Mesenteric fat pad (tissue), 1 donor: ENCODE measurements around the gene CCDC77. TPM values are rescaled to one million over a fixed set of nuclear protein-coding genes. Genes with fewer than 3 reads are reported as not detected.

Experiments
- DNase-seq: peaks from one replicate; pipeline ENCODE4 v3.0.0-alpha.2; 2020; ENCODE audit warnings: low spot score
- total RNA-seq: library from RNA; stranded (reverse); fragmentation: NEBNext Ultra II Directional; extraction: Animal tissue kit (Norgen Biotek cat#: 25700); gene quantifications from one replicate; pipeline ENCODE4 v1.2.1, GENCODE V29; 2021
- donor health status: DM: yes; HTN: yes; CAD: no.

Gene CCDC77
- total RNA-seq, 1 donor from 2014 or later = 7.9 TPM

DNA sequence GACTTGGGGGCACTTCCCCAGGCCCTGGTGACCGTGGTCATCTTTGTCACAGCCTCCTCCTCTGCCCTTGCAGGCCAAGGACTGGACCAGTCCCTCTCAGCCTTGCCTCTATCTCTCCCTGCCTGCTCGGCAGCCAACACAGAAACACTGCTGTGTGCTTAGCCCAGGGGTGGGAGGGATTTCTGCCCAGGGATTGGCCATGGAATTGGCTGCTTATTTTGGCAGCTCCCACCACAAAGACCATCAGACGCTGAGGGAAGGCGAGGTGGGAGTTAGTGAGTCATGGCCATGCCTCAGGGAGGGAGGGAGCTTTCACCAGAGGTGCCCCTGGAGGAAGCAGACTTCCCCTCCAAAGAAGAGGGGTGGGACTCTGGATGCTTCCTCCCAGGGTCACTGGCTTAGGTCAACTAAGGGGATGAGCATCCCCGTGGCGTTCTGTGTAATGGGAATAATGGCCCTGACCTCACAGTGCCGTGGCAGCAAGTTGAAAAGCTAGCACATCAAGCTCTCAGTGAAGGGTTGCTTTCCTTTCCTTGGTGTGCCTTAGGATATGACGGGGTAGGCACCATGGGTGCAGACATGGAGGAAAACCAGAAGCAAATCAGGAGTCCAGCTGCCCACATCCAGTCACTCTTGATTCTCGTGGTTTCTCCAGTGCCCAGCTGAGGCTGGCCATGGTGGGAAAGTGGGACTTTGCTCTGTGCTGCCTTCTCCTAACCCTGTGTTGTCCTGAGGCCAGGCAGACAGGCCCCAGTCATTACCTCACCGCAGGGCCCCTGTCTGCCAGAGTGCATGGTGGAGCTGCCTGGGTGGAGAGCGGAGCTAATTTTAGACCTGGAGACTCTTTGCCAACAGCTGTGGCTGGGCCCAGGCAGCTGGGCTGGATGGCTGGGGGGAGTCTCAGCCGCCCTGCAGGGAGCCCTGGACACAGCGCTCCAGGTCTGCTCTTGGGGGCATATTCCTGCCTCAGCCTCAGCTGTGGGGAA lies 79.7 kb downstream of the CCDC77 start:
- peak; percentile 67 for DNase-seq

DNA sequence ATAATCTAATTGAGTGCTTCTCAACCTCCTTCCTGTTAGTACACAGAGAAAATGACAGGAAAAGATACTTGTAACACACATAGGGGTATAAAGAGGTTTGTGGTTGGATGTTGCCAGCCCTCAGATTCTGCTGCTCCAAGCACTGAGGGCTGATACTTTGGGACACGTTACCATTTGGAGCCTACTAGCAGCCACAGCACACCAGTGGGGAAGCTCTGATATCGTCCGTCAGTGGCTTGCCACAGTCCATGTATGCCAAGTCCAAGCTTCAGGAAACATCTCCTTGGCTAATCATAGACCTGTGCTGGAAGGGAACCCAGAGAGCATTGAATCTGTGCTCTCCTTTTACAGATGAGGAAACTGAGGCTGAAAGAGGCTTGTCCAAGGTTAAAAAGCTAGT lies 80.6 kb downstream of the CCDC77 start:
- DNase-seq = no peak

DNA sequence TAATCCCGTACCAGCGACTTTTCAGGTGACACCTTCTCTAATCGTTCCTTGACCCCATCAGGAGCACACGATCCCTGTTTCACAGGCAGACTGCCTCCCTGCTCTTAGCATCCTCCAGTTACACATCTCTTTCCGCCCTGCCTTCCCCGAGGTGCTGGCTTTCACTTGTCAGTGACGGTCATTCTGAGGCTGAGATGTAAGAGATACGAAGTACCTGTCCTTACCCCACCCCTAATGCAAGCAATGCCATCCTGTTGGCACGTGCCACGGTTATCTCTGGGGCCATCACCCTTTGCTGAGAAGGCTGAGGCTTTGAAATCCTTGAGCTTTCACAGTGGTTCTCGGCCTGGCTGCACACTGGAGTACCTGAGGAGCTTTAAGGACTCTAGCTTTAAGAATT lies 82.7 kb downstream of the CCDC77 start:
- DNase-seq = peak; percentile 65

DNA sequence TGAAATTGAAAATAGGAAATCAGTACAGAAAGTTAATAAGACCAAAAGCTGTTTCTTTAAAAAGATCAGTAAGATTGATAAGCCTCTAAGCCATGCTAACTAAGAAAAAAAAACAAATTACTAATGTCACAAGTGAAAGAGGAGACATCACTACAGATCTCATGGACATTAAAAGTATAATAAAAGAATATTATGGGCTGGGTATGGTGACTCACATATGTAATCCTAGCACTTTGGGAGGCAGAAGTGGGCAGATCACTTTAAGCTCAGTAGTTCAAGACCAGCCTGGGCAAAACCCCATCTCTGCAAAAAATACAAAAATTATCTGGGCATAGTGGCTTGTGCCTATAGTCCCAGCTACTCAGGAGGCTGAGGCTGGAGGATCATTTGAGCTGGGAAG lies 88.8 kb downstream of the CCDC77 start:
- no peak for DNase-seq

Other genes with a start within 250 kb of the CCDC77 start
- gene SLC6A12, start 187.5 kb upstream of the CCDC77 start, total RNA-seq = 3.4 TPM
- not detected for gene SLC6A13, start 138.8 kb upstream of the CCDC77 start, total RNA-seq
- gene KDM5A, start 12.3 kb upstream of the CCDC77 start, total RNA-seq = 53.0 TPM
- gene B4GALNT3, start 58.3 kb downstream of the CCDC77 start, total RNA-seq = 0.61 TPM